ENCODE results near the gene INAFM2. TPM values are rescaled to one million over a fixed set of nuclear protein-coding genes. Genes with fewer than 3 reads are reported as not detected.
A peak's percentile ranks its signal among the peaks of the same experiment; 100 is the strongest.

Gene INAFM2
- total and polyA plus RNA-seq, 4 donors = 26.0 to 70.0 (median 56.5) TPM

GRCh38 chr15:40279437-40280141, 43.9 kb upstream of the INAFM2 start:
- Histone ChIP-seq H3K27me3 (ENCODE audit: control insufficient read depth in 1 of 2, insufficient read depth in 2 of 2, low read length in 1 of 2) (no peaks in the 10 kb centered on the region), H3K9me3 (ENCODE audit: control insufficient read depth, low read length) (no peaks in the 10 kb centered on the region), H3K4me1 (ENCODE audit: control insufficient read depth in 1 of 2, insufficient read depth in 2 of 2, low read length in 2 of 2) (no peaks in the 10 kb centered on the region), H3K36me3 (ENCODE audit: control insufficient read depth in 1 of 2, insufficient read depth in 2 of 2, low read length in 1 of 2) (no peaks in the 10 kb centered on the region), H3K4me3 (ENCODE audit: low read length in 2 of 2) (no peak overlapping the region), H3K27ac (ENCODE audit: low read depth in 1 of 2, low read length in 2 of 2) (no peak overlapping the region)
- intact Hi-C loops (cut with DNase I) = loop anchor here (1.0 to 5.0 kb wide), 4 partner anchors 63 to 143 kb away; partner anchors contain the start of gene CCDC9B (in 1 of the 2)
- DNase-seq = peak; percentile 79 to 93
- peak; percentile 77 for ATAC-seq (ENCODE audit: low FRiP score)
- 11 to 16% methylated on average over 34 to 40 of the region's 40 CpGs for WGBS, 2 donors

- Histone ChIP-seq H3K27ac (ENCODE audit: low read depth in 1 of 2, low read length in 2 of 2) (no peak overlapping the region), H3K27me3 (ENCODE audit: control insufficient read depth in 1 of 2, insufficient read depth in 2 of 2, low read length in 1 of 2) (no peaks in the 10 kb centered on the region), H3K4me3 (ENCODE audit: low read length in 2 of 2) (no peak overlapping the region), H3K36me3 (ENCODE audit: control insufficient read depth in 1 of 2, insufficient read depth in 2 of 2, low read length in 1 of 2) (no peaks in the 10 kb centered on the region), H3K4me1 (ENCODE audit: control insufficient read depth in 1 of 2, insufficient read depth in 2 of 2, low read length in 2 of 2) (no peaks in the 10 kb centered on the region), H3K9me3 (ENCODE audit: control insufficient read depth, low read length) (no peaks in the 10 kb centered on the region)
- DNase-seq (no peak), ATAC-seq (ENCODE audit: low FRiP score) (no peak)
- 51 to 63% methylated on average over 30 of the region's 30 CpGs for WGBS, 2 donors
- intact Hi-C loops (cut with DNase I) = no loop called here
These were observed 43.0 kb upstream of the INAFM2 start for GRCh38 chr15:40280260-40281056.

- DNase-seq = no peak
- no peaks in the 10 kb centered on the region for H3K4me1 ChIP-seq (ENCODE audit: control insufficient read depth in 1 of 2, insufficient read depth in 2 of 2, low read length in 2 of 2)
- no peak overlapping the region for H3K27ac ChIP-seq (ENCODE audit: low read depth in 1 of 2, low read length in 2 of 2)
- ATAC-seq (ENCODE audit: low FRiP score) = no peak
- no peaks in the 10 kb centered on the region for H3K27me3 ChIP-seq (ENCODE audit: control insufficient read depth in 1 of 2, insufficient read depth in 2 of 2, low read length in 1 of 2)
- no peaks in the 10 kb centered on the region for H3K36me3 ChIP-seq (ENCODE audit: control insufficient read depth in 1 of 2, insufficient read depth in 2 of 2, low read length in 1 of 2)
- no peaks in the 10 kb centered on the region for H3K9me3 ChIP-seq (ENCODE audit: control insufficient read depth, low read length)
- 43 to 48% methylated on average over 39 to 43 of the region's 43 CpGs for WGBS, 2 donors
- peak overlapping the region in 1 of 2 donors; percentile 27 for H3K4me3 ChIP-seq (ENCODE audit: low read length in 2 of 2)
- intact Hi-C loops (cut with DNase I) = no loop called here
These were observed 42.3 kb upstream of the INAFM2 start for GRCh38 chr15:40281057-40281800.

- Histone ChIP-seq H3K27ac (ENCODE audit: low read depth in 1 of 2, low read length in 2 of 2) (no peak overlapping the region), H3K4me3 (ENCODE audit: low read length in 2 of 2) (peak overlapping the region in 1 of 2 donors; percentile 27), H3K27me3 (ENCODE audit: control insufficient read depth in 1 of 2, insufficient read depth in 2 of 2, low read length in 1 of 2) (no peaks in the 10 kb centered on the region), H3K9me3 (ENCODE audit: control insufficient read depth, low read length) (no peaks in the 10 kb centered on the region), H3K36me3 (ENCODE audit: control insufficient read depth in 1 of 2, insufficient read depth in 2 of 2, low read length in 1 of 2) (no peaks in the 10 kb centered on the region), H3K4me1 (ENCODE audit: control insufficient read depth in 1 of 2, insufficient read depth in 2 of 2, low read length in 2 of 2) (no peaks in the 10 kb centered on the region)
- intact Hi-C loops (cut with DNase I) = no loop called here
- DNase-seq (no peak), ATAC-seq (ENCODE audit: low FRiP score) (no peak)
- WGBS, 2 donors = 2 to 3% methylated on average over 19 to 51 of the region's 51 CpGs
These were observed 41.7 kb upstream of the INAFM2 start for GRCh38 chr15:40281801-40282146.

- H3K27me3 ChIP-seq (ENCODE audit: control insufficient read depth in 1 of 2, insufficient read depth in 2 of 2, low read length in 1 of 2) = no peaks in the 10 kb centered on the region
- H3K36me3 ChIP-seq (ENCODE audit: control insufficient read depth in 1 of 2, insufficient read depth in 2 of 2, low read length in 1 of 2) = no peaks in the 10 kb centered on the region
- DNase-seq (peak in 1 of 2 donors; percentile 60), ATAC-seq (ENCODE audit: low FRiP score) (peak; percentile 10)
- WGBS, 2 donors = 1 to 2% methylated on average over 36 to 92 of the region's 92 CpGs
- no peaks in the 10 kb centered on the region for H3K4me1 ChIP-seq (ENCODE audit: control insufficient read depth in 1 of 2, insufficient read depth in 2 of 2, low read length in 2 of 2)
- no peak overlapping the region for H3K27ac ChIP-seq (ENCODE audit: low read depth in 1 of 2, low read length in 2 of 2)
- intact Hi-C loops (cut with DNase I) = no loop called here
- no peaks in the 10 kb centered on the region for H3K9me3 ChIP-seq (ENCODE audit: control insufficient read depth, low read length)
- H3K4me3 ChIP-seq (ENCODE audit: low read length in 2 of 2) = peak overlapping the region in 1 of 2 donors; percentile 27
These were observed 41.2 kb upstream of the INAFM2 start for GRCh38 chr15:40282147-40282868.

- no peaks in the 10 kb centered on the region for H3K4me1 ChIP-seq (ENCODE audit: control insufficient read depth in 1 of 2, insufficient read depth in 2 of 2, low read length in 2 of 2)
- no peaks in the 10 kb centered on the region for H3K9me3 ChIP-seq (ENCODE audit: control insufficient read depth, low read length)
- intact Hi-C loops (cut with DNase I) = no loop called here
- DNase-seq (peak in 1 of 2 donors; percentile 59), ATAC-seq (ENCODE audit: low FRiP score) (peak; percentile 52)
- no peak within 1 kb of the TSS for H3K27ac ChIP-seq (ENCODE audit: low read depth in 1 of 2, low read length in 2 of 2)
- H3K4me3 ChIP-seq (ENCODE audit: low read length in 2 of 2) = peak within 1 kb of the TSS in 1 of 2 donors; percentile 27
- H3K27me3 ChIP-seq (ENCODE audit: control insufficient read depth in 1 of 2, insufficient read depth in 2 of 2, low read length in 1 of 2) = no peaks in the 10 kb centered on the region
- H3K36me3 ChIP-seq (ENCODE audit: control insufficient read depth in 1 of 2, insufficient read depth in 2 of 2, low read length in 1 of 2) = no peaks in the 10 kb centered on the region
- WGBS, 2 donors = 2% methylated on average over 52 to 76 of the region's 76 CpGs
These were observed 40.5 kb upstream of the INAFM2 start, which contains the start of gene ANKRD63 for GRCh38 chr15:40282869-40283614. Gene ANKRD63, minus strand, starts transcription at chr15:40283064. Its CDS starts 478 bp downstream, at chr15:40282586.

GRCh38 chr15:40283615-40284300, 39.7 kb upstream of the INAFM2 start:
- Histone ChIP-seq H3K4me1 (ENCODE audit: control insufficient read depth in 1 of 2, insufficient read depth in 2 of 2, low read length in 2 of 2) (no peaks in the 10 kb centered on the region), H3K36me3 (ENCODE audit: control insufficient read depth in 1 of 2, insufficient read depth in 2 of 2, low read length in 1 of 2) (no peaks in the 10 kb centered on the region), H3K4me3 (ENCODE audit: low read length in 2 of 2) (no peak overlapping the region), H3K27me3 (ENCODE audit: control insufficient read depth in 1 of 2, insufficient read depth in 2 of 2, low read length in 1 of 2) (no peaks in the 10 kb centered on the region), H3K9me3 (ENCODE audit: control insufficient read depth, low read length) (no peaks in the 10 kb centered on the region), H3K27ac (ENCODE audit: low read depth in 1 of 2, low read length in 2 of 2) (no peak overlapping the region)
- no peak for ATAC-seq (ENCODE audit: low FRiP score)
- intact Hi-C loops (cut with DNase I) = no loop called here
- WGBS, 2 donors = 38 to 41% methylated on average over 33 of the region's 33 CpGs
- DNase-seq = no peak

Measured in aorta (tissue), 5 donors.